ENCODE measurements around the gene TCF15. TPM values are rescaled to one million over a fixed set of nuclear protein-coding genes. Genes with fewer than 3 reads are reported as not detected.
A peak's percentile ranks its signal among the peaks of the same experiment; 100 is the strongest.

Gene TCF15
- total and polyA plus RNA-seq, 2 of the 8 experiments (the other 6 are each of a cell fraction or from before 2014, with no cell fraction given), result 3.7 to 6.9 TPM

DNA sequence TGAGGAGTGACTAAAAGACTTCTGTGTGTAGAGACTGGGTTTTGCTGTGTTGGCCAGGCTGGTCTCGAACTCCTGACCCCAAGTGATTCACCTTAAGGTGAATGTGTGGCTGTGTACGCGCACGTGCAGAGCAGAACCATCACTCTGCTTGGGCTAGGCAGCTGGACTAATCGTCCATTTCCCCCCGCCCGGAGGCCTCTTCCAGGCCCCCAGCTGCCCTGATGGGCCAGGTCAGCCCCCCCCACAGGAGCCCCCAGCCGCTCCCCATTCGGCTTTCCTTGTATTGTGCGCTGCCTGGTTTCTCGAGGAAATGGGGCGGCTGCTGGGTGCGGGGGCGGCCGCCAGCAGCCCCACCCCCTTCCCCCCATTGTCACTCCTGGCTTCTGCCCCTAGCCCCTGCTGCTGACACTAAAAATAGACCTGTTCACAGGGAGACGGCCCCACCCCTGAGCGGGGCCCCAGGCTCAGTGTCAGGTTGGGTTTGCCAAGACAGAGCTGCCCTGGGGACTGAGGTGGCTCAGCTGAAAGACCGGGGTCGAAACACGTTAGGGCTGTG, 41.9 kb downstream of the TCF15 start (continued):
- TF ChIP-seq, protein P1, sequence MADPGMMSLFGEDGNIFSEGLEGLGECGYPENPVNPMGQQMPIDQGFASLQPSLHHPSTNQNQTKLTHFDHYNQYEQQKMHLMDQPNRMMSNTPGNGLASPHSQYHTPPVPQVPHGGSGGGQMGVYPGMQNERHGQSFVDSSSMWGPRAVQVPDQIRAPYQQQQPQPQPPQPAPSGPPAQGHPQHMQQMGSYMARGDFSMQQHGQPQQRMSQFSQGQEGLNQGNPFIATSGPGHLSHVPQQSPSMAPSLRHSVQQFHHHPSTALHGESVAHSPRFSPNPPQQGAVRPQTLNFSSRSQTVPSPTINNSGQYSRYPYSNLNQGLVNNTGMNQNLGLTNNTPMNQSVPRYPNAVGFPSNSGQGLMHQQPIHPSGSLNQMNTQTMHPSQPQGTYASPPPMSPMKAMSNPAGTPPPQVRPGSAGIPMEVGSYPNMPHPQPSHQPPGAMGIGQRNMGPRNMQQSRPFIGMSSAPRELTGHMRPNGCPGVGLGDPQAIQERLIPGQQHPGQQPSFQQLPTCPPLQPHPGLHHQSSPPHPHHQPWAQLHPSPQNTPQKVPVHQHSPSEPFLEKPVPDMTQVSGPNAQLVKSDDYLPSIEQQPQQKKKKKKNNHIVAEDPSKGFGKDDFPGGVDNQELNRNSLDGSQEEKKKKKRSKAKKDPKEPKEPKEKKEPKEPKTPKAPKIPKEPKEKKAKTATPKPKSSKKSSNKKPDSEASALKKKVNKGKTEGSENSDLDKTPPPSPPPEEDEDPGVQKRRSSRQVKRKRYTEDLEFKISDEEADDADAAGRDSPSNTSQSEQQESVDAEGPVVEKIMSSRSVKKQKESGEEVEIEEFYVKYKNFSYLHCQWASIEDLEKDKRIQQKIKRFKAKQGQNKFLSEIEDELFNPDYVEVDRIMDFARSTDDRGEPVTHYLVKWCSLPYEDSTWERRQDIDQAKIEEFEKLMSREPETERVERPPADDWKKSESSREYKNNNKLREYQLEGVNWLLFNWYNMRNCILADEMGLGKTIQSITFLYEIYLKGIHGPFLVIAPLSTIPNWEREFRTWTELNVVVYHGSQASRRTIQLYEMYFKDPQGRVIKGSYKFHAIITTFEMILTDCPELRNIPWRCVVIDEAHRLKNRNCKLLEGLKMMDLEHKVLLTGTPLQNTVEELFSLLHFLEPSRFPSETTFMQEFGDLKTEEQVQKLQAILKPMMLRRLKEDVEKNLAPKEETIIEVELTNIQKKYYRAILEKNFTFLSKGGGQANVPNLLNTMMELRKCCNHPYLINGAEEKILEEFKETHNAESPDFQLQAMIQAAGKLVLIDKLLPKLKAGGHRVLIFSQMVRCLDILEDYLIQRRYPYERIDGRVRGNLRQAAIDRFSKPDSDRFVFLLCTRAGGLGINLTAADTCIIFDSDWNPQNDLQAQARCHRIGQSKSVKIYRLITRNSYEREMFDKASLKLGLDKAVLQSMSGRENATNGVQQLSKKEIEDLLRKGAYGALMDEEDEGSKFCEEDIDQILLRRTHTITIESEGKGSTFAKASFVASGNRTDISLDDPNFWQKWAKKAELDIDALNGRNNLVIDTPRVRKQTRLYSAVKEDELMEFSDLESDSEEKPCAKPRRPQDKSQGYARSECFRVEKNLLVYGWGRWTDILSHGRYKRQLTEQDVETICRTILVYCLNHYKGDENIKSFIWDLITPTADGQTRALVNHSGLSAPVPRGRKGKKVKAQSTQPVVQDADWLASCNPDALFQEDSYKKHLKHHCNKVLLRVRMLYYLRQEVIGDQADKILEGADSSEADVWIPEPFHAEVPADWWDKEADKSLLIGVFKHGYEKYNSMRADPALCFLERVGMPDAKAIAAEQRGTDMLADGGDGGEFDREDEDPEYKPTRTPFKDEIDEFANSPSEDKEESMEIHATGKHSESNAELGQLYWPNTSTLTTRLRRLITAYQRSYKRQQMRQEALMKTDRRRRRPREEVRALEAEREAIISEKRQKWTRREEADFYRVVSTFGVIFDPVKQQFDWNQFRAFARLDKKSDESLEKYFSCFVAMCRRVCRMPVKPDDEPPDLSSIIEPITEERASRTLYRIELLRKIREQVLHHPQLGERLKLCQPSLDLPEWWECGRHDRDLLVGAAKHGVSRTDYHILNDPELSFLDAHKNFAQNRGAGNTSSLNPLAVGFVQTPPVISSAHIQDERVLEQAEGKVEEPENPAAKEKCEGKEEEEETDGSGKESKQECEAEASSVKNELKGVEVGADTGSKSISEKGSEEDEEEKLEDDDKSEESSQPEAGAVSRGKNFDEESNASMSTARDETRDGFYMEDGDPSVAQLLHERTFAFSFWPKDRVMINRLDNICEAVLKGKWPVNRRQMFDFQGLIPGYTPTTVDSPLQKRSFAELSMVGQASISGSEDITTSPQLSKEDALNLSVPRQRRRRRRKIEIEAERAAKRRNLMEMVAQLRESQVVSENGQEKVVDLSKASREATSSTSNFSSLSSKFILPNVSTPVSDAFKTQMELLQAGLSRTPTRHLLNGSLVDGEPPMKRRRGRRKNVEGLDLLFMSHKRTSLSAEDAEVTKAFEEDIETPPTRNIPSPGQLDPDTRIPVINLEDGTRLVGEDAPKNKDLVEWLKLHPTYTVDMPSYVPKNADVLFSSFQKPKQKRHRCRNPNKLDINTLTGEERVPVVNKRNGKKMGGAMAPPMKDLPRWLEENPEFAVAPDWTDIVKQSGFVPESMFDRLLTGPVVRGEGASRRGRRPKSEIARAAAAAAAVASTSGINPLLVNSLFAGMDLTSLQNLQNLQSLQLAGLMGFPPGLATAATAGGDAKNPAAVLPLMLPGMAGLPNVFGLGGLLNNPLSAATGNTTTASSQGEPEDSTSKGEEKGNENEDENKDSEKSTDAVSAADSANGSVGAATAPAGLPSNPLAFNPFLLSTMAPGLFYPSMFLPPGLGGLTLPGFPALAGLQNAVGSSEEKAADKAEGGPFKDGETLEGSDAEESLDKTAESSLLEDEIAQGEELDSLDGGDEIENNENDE (IDR thresholded peaks at IDR 0.05; ENCODE audit: insufficient replicate concordance, low read length), result no peak
- TF ChIP-seq SIX5 (IDR thresholded peaks at IDR 0.05; ENCODE audit: low read depth, low read length), result no peak
- peak; percentile 77; the same call in 1 of the 2 replicates for TF ChIP-seq EGR1 (IDR thresholded peaks at IDR 0.05; ENCODE audit: borderline replicate concordance, low read depth, low read length)
- TF ChIP-seq BCL11A (IDR thresholded peaks at IDR 0.05; ENCODE audit: low read depth in 2 of 2, low read length in 2 of 2), result no peak
- no peak for TF ChIP-seq CREB1 (IDR thresholded peaks at IDR 0.05)
- TF ChIP-seq SIRT6 (IDR thresholded peaks at IDR 0.05; ENCODE audit: low read length), result no peak

Data from H1 (cell line).